ENCODE measurements around the gene CAB39L.

The CAB39L gene

DNA sequence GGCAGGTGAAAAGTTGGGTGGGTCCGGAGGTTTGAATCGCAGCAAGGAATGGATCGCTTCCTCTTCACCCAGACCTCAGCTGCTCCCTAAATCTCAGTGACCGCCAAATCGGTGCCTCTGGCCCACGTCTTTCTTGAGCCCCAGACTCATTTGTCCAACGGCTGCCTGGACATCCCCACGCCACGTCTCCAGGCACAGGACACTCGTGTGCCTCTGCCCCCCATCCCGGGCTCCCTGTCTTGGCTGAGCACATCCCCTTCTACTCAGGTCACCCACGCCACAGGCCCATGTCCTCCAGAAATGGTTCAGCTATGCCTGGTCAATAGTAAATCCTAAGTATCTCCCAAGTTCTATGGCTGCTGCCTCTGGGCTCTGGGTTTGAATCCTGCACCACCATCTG is 139.5 kb downstream of the CAB39L start:
- TF ChIP-seq, protein P1, sequence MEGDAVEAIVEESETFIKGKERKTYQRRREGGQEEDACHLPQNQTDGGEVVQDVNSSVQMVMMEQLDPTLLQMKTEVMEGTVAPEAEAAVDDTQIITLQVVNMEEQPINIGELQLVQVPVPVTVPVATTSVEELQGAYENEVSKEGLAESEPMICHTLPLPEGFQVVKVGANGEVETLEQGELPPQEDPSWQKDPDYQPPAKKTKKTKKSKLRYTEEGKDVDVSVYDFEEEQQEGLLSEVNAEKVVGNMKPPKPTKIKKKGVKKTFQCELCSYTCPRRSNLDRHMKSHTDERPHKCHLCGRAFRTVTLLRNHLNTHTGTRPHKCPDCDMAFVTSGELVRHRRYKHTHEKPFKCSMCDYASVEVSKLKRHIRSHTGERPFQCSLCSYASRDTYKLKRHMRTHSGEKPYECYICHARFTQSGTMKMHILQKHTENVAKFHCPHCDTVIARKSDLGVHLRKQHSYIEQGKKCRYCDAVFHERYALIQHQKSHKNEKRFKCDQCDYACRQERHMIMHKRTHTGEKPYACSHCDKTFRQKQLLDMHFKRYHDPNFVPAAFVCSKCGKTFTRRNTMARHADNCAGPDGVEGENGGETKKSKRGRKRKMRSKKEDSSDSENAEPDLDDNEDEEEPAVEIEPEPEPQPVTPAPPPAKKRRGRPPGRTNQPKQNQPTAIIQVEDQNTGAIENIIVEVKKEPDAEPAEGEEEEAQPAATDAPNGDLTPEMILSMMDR (IDR thresholded peaks at IDR 0.05; ENCODE audit: poor library complexity, severe bottlenecking): no peak
- no peaks in the 10 kb centered on the region for H3K36me3 ChIP-seq (ENCODE audit: low read depth)
- ATAC-seq (ENCODE audit: low read depth) (no peak), DNase-seq (ENCODE audit: low spot score) (no peak)
- no peak overlapping the region for H3K27ac ChIP-seq (ENCODE audit: poor library complexity, severe bottlenecking)
- no peaks in the 10 kb centered on the region for H3K9me3 ChIP-seq (ENCODE audit: severe bottlenecking)
- H3K27me3 ChIP-seq (ENCODE audit: insufficient read depth, poor library complexity, severe bottlenecking): no peaks in the 10 kb centered on the region
- H3K4me1 ChIP-seq (ENCODE audit: insufficient read depth, poor library complexity, severe bottlenecking): no peaks in the 10 kb centered on the region
- H3K4me3 ChIP-seq (ENCODE audit: severe bottlenecking): no peak overlapping the region

GRCh38 chr13:49303533-49304252 is 140.2 kb downstream of the CAB39L start:
- H3K4me3 ChIP-seq (ENCODE audit: severe bottlenecking): no peak overlapping the region
- no peaks in the 10 kb centered on the region for H3K4me1 ChIP-seq (ENCODE audit: insufficient read depth, poor library complexity, severe bottlenecking)
- no peaks in the 10 kb centered on the region for H3K27me3 ChIP-seq (ENCODE audit: insufficient read depth, poor library complexity, severe bottlenecking)
- no peak for DNase-seq (ENCODE audit: low spot score)
- H3K27ac ChIP-seq (ENCODE audit: poor library complexity, severe bottlenecking): no peak overlapping the region
- ATAC-seq (ENCODE audit: low read depth): no peak
- TF ChIP-seq, protein P1 (IDR thresholded peaks at IDR 0.05; ENCODE audit: poor library complexity, severe bottlenecking): no peak
- H3K36me3 ChIP-seq (ENCODE audit: low read depth): no peaks in the 10 kb centered on the region
- H3K9me3 ChIP-seq (ENCODE audit: severe bottlenecking): no peaks in the 10 kb centered on the region

DNA sequence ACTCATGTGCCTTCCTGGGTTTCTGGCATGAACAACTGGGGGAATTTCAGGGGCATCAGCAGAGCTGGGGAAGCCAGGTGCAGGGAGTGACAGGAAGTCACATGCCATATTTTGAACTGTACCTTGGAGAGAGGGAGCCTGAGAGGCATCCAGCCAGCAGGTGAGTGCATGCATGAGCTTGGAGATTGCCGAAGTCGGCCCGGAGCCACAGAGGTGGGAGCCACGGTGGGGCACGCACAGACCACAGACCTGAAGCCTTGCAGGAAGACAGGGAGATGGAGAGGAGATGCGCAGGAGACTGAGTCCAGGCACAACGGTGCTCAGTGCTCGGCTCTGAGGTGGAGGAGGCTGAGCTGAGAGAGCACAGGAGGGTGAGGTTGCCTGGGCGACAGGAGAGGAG is 141.0 kb downstream of the CAB39L start:
- no peak overlapping the region for H3K27ac ChIP-seq (ENCODE audit: poor library complexity, severe bottlenecking)
- no peaks in the 10 kb centered on the region for H3K4me1 ChIP-seq (ENCODE audit: insufficient read depth, poor library complexity, severe bottlenecking)
- no peak for DNase-seq (ENCODE audit: low spot score)
- ATAC-seq (ENCODE audit: low read depth): no peak
- TF ChIP-seq, protein P1 (IDR thresholded peaks at IDR 0.05; ENCODE audit: poor library complexity, severe bottlenecking): no peak
- no peaks in the 10 kb centered on the region for H3K36me3 ChIP-seq (ENCODE audit: low read depth)
- H3K4me3 ChIP-seq (ENCODE audit: severe bottlenecking): no peak overlapping the region
- H3K9me3 ChIP-seq (ENCODE audit: severe bottlenecking): no peaks in the 10 kb centered on the region
- H3K27me3 ChIP-seq (ENCODE audit: insufficient read depth, poor library complexity, severe bottlenecking): no peaks in the 10 kb centered on the region

GRCh38 chr13:49302222-49302621 is 141.6 kb downstream of the CAB39L start:
- no peaks in the 10 kb centered on the region for H3K4me1 ChIP-seq (ENCODE audit: insufficient read depth, poor library complexity, severe bottlenecking)
- no peak for ATAC-seq (ENCODE audit: low read depth)
- TF ChIP-seq, protein P1 (IDR thresholded peaks at IDR 0.05; ENCODE audit: poor library complexity, severe bottlenecking): no peak

More at GRCh38 chr13:49302222-49302621, 141.6 kb downstream of the CAB39L start:
- Histone ChIP-seq H3K9me3 (ENCODE audit: severe bottlenecking) (no peaks in the 10 kb centered on the region), H3K4me3 (ENCODE audit: severe bottlenecking) (no peak overlapping the region), H3K36me3 (ENCODE audit: low read depth) (no peaks in the 10 kb centered on the region), H3K27me3 (ENCODE audit: insufficient read depth, poor library complexity, severe bottlenecking) (no peaks in the 10 kb centered on the region), H3K27ac (ENCODE audit: poor library complexity, severe bottlenecking) (no peak overlapping the region)
- DNase-seq (ENCODE audit: low spot score): no peak

All from RWPE2 (cell line).